ENCODE data around the gene ATXN7.
A peak's percentile ranks its signal among the peaks of the same experiment; 100 is the strongest.

The ATXN7 gene

DNA sequence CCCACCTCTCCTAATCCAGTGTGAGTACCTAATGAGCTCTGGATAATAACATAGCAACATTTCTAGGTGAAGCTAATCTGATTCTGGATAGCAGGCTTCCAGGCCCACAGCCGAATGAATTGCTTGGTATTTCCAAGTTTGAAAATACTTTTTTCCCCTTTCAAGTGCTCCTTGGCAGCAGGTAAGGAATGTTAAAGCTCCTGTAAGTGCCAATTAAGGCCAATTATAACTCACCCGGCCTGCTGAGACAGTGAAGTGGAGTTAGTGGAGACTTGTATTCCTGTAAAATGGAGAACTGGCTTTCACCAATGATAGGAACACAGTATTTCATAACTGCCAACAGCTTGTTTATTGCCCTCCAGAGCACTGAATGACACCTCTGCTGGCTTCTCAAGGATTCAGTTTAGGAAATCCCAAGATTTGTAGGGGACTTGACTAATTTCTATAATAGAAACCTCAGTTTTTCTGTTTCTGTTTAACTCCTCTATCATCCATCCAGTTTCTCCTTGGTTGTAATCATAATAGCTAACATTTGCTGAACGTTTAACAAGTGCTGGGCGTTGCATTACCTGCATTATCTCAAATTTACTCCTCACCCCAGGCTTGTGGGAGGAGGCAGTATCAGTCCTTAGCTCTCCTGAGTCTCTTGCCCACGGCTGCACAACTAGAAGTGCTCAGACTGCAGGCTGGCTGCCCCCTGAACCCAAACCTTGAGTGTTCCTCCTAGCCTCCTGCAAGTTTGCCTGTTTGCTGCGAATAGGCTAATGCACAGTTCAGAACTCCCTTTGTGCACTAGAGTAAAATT lies 101.2 kb downstream of the ATXN7 start:
- no peak for DNase-seq

DNA sequence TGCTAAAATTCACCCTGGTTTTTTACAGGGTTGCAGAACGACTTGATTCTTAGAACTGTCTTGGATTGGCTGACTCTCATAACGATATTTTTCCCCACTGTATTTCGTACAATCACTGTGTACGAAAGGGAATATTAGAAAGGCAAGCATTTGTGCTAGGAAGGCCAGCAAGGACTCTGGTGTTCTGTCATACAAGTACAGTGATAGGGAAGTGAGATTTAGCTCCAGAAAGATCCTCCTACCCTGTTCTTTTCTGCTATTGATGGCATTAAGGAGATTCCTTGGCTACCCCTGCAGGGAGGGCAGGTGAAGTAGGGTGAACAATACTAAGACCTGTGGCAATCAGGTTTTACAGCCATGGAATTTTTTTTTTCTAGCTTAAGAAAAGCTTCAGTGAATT lies 102.3 kb downstream of the ATXN7 start:
- DNase-seq = no peak

DNA sequence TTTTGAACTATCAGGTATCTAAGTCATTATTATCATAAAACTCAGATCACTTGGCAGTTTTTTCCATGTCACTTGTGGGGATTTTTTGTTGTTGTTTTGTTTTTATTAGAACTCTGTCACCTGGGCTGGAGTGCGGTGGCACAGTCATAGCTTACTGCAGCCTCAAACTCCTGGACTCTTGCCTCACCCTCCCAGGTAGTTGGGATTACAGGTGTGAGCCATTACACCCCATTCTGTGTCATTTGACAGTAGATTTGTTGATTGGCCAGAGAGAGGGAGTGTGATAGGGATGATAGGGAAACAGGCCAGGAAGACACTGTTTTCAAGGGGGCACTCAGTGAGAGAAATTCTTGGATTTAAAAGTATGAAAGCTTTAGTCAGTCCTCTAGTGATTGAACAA lies 103.2 kb downstream of the ATXN7 start:
- DNase-seq = no peak

DNA sequence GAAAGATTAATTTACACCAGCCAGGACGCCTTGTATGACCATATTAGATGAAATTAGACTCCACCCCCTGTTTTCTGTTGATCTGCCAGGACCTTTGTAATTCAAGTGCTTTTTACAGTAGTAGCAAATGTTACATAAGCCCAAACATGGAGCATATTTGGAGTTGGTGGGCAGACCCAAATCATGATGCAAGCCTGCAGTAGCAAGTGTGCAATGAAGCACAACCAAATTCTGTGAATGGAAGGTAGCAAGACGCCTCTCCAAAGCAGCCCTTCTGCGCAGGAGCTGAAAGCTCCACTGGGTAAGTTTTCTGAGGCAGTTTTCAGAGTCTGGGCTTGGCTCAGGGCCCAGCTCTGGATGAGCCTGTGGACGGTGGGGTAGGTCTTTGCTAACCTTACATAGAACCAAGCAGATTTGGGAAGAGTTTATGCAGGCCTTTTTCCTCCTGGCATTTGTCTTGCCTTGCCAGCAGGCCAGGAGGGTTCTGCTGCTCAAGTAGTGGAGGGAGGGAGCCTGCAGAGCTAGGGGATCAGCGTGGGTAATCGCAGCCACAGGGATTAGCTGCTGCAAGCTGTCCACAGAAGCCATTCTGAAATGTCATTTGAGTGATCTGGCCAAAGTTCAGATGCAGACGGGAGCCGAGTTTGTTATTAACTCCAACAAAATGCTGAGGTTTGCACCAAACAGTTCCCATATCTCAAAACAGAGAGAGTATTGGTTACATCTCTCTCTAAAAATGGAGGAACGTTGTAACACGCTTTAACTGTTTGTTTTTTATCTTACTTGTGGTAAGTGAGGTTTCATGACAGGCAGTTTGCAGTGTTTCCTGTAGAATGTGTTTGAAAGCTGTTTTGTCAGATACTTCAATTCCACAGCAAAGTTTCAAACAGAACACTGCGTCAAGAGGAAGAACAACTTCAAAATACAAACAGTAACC lies 104.3 kb downstream of the ATXN7 start:
- peak; percentile 76 for DNase-seq

DNA sequence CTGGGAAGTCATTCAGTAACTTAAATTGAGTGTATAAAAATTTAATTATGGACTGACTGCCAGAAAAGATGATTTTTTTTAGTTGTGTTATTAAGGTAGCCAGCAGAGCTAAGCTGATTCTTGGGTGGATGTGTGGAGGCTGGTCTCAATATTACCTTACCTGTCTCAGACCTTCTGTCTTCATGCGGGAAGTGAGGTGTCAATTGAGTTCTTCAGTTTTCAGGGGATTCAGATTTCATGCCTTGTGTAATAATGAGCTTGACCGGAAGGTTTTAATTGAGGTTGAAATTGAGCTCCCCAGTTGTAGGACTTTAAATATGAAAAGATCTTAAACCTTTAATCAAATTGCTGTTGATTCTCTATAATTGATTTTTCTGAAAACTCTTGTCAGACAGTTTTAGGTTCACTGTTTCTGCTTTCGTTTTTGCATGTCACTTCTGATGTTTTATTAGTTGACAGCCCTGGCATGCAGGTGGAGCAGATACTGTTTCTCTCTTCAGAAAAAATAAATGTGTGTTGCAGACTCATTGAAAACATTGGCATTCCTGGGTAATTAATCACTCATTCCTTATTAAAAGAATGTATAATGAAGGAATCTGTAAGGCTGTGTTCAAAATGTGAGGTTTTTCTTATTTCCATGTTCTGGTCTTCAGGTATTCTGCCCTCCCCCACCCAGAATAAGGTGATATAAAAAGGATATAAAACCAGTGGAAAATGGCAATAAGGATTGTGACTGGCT lies 105.1 kb downstream of the ATXN7 start:
- peak; percentile 37 for DNase-seq

DNA sequence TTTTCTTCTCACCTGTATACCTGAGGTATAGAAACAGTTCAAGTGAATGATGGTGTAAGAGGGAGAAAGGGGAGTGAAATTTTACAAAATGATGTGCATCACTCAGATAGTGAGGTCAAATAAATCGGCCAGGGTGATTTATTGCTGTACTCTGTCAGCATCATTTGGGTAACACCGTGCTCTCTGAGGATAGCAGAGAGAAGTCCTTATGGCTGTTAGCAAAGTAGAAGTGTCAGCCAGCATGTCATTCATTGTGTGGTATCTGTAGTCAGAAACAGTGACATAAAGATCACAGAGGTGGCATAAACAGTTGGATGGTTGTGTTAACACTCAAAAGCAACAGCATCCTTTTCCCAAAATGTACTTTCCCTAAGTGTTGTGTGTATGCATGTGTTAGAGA lies 106.2 kb downstream of the ATXN7 start:
- no peak for DNase-seq

DNA sequence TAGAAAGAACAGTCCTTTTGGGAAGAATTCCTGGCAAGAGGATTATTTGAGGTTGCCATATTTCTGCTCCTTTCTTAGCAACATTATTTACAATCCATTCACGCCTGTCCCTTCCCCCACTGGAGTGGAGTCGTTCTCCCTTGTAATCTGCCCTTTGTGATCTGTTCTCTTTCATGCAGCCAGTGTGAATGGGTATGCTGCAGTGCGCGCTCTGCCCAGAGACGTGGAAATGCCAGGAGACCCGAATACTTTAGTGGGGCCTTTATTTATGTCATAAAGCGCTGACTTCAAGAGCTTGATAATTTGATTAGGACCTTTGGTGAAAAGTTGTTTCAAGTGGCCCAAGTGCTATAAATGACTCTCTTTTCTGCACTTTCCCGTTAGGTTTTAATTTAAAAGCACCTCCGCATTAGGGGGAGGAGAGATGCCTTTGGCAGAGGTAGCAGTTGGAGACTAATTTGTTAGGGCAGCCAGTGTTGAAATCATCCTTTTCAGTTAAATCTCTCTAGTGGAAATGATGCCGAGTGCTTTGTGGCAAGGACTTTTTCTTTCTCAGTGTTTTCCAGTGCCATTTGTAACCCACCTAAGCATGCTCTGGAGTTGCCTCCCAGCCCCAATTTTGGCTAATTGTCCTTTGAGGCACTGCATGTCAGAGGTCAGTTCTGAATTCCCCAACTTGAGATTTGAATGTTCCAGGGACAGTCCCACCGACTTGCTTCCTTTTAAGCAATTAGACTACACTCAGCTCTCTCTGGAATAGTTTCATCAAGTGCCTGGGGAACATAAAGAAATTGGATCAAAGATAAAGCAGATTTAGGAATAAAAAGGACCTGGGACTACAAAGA lies 107.2 kb downstream of the ATXN7 start:
- no peak for DNase-seq

DNA sequence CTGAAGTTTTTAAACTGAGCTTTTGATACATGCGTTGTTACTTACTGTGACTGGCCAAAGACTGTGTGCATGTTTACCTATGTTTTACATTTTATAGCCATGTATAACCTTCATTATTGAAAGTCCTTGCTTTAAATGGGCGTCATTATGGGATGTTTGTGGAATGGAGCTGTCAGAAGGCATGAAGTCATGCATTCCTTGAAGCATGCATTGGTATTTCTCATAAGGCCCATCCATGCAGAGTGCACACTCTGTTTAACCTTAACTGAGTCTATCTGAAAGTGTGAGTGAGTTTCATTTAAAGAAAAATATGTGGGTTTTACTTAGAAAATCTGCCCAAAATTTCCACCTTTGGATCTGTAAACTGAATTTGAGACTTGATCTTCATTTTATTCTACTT lies 108.5 kb downstream of the ATXN7 start:
- no peak for DNase-seq

DNA sequence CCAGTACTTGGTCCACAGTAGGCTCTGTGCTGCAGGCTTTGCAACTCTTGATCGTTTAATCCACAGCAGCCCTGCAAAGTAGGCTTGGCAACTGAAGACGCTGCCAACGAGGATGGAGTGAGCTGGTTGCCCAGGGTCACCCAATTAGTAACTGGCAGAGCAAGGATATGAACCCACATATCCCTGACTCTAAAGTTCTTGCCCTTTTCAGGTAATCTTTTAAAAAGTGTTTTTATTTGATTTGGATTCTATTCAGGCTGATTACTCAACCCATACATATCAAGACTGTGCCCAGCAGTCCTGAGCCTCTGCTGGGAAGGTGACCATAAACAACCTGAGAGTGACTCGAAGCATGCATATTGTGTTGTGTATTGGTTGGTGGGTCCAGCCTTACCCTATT lies 109.3 kb downstream of the ATXN7 start:
- no peak for DNase-seq

DNA sequence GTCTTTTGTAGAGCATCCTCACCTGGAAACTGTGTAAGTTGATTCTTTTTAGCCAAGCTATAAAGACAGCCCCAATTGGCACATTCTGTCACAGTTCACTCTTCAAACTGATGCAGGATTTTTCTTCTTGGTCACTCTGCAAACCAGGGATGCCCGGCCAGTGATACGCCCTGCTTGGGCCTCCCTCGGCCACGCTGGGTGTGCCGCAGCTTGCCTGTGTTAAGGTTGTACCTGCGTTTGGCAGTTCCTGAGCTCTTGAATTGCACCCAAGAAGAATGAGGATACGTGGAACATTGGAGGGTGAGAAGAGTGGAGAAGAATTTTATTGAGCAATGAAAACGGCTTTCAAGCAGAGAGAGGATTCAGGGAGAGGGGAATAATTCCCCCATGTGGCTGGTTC lies 109.7 kb downstream of the ATXN7 start:
- no peak for DNase-seq

DNA sequence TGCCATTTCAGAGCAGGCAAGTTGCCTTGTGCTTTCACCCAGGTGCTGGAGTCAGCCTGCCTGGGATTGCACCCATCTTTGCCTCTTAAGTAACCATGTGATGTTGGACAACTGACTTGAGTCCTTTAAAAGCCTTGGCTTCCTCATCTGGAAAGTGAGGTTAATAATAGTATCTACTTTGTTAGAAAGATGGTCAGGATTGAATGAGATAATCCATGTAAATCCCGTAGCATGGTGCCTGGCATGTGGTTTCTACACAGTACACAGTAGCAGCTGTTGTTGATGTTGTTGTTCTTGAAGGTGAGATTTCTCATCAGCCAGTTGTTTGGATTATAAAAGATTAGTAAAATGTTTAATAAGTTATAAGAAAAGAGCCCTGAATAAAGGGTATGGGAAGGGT lies 110.8 kb downstream of the ATXN7 start:
- no peak for DNase-seq

DNA sequence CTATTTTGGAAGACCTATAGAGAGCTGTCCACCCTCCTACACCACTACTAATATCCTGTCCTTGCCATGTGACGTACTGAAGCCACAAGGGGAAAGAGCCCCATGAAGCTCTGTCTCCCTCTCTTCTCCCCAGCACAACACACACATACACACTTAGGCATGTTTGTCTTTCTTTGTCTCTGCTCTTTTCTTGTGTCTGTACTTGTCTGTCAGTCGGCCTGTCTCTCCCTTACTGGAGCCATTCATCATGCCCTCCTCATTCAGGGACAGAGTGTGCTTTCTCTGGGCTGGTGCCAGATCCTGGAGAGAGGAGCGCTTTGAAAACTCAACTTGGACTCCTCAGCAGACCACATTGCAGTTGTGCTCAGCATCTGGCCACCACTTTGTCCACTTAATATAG lies 112.1 kb downstream of the ATXN7 start:
- no peak for DNase-seq

DNA sequence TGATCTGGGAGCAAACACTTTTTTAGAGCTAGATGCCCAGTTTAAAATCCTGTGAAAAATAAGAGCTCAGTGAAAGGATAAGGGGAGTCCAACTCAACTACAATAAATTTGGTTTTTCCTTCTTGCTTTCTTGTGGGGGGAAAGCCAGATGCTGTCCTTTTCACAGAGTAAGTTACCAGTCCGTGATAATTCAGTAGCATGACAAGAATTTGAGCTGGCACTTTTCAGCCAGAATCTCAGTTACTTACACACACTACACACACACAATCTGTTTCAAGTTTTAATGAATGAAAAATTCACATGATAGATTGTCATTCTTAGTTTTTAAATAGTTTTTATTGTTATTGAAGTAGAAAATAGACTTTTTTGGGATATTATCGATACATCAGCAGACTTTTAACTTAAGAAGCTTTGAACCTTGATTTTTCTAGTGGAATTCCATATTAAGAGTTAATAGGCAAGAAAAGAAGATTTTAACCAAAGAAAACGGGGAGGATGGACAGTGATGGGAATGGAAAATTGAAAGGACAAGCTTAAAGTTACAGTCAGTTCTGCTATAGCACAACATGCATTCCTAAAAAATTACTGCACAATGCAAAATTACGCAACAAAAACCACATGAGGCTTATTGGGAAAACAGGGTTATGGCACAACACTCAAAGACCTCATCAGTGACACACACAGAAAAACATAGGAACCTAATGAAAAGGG lies 112.6 kb downstream of the ATXN7 start:
- DNase-seq = no peak

DNA sequence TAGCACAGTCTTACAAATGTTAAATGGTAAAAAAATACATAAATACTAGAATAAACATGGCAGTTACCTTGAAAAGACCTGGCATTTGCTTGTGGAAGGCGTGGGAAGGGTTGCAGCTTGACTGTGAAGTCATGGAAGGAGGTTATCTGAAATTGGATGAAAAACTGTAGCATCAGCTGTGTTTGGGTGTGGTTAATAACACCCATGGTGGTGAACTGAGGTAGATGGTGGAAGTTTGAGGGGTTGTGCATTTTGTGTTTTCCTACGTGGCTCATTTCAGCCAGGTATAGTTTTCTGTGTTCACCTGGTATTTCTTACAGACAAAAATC lies 113.2 kb downstream of the ATXN7 start:
- no peak for DNase-seq

DNA sequence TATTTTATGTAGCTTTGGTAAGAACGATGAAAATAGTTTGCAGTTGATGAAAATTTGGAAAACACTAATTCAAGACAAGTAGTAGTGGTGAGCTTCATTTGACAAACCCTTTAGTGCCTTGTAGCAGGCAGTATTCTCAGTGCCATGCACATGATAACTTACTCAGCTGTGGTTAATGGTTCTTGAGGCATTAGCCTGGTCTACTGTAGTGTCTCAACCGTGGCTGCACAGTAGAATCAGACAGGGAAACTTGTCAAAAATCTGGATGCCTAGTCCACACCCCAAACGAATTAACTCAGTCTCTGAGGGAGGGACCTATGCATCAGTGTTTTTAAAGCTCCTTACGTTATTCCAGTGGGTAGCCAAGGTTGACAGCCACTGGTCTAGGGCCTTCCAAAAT lies 114.2 kb downstream of the ATXN7 start:
- no peak for DNase-seq

DNA sequence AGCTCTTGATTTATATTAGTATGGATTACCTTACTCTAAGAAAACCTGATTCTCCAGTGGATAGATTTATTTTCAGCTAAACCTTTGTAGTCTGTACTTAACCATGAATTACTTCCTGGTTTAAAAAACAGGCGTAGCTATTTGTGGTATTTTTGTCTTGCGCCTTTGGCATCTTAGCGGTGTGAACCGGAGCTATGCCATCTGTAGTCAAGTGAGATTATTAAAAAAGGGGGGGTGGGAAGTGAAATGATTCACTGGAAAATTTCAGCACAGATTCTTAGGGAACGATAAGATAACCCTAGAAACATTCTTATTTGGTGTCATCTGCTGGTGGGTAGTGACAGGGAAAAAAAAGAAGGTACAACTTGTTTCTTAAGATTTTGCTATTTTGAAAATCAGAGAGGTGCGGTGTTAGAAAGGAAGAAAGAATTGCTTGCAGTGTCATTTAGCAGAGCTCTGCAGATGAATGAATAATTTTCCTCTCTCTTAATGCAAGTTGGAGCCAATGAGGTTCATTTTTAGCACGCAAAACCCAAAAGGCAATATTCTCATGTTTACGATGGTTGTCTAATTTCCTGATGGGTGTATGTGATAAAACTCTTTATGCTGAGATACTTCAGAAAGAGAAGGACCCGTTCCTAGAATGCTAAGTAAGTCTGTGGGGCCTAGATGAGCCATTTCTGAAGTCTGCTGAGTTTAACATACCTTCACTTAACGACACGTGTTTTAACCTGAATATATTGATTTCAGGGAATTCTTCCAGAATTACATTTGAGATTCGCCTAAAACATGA lies 115.6 kb downstream of the ATXN7 start:
- peak; percentile 67 for DNase-seq

DNA sequence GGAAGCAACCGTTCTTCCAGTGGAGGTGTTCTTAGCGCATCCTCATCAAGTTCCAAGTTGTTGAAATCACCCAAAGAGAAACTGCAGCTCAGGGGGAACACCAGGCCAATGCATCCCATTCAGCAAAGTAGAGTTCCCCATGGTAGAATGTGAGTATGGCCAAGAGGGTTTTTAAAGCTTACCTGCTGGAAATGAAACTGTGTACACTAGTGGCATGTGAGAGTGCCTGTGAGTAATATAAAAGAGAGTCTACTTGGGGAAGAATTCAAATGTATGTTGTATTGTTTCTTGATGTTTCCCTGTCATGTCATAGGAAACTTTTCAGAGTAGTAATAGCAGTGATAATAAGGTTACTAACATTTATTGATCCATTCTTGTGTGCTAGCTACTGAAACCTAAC lies 116.4 kb downstream of the ATXN7 start:
- DNase-seq = no peak

DNA sequence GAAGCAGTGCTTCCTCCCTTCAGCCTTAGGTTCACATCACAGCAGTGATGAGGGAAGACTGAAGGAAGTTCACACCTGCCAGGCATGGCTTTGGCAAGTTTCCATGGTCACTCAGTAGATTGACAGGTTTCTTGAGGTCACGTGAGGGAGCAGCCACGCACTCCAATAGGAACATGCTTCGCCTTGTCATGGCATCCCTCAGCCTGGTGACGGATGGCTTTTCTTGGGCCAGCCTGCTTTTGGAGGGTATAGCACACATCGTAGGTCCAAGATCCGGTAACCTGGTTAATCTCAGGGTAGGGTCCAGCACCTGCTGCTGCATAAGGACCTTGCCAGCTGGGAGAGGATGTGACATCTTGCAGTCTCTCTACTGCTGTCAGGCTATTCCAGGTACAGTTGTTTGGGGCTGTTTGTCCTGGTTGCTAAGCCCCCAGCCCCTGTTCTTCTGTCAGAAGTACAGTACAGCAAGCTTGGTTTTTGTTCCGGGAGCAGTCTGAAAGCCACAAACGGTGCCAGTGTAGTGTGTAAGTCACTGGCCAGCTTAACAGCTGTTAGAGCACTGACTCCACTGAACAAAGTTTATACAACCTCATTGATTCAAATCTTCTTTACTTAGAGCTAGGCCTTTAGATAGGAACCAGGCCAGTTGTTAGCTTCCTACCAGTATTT lies 117.3 kb downstream of the ATXN7 start:
- DNase-seq = peak; percentile 36

DNA sequence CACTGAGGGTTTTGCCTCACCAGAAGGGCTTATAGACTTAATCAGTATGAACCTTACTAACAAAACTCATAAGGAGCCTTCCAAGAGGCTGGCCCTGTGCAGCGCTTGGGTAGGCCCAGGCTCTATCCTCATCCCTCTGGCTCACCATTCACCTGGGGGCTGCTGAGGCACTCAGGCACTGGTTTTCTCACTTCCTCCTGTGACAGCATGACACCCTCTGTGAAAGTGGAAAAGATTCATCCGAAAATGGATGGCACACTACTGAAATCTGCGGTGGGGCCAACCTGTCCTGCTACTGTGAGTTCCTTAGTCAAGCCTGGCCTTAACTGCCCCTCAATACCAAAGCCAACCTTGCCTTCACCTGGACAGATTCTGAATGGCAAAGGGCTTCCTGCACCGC lies 118.3 kb downstream of the ATXN7 start:
- DNase-seq = no peak

DNA sequence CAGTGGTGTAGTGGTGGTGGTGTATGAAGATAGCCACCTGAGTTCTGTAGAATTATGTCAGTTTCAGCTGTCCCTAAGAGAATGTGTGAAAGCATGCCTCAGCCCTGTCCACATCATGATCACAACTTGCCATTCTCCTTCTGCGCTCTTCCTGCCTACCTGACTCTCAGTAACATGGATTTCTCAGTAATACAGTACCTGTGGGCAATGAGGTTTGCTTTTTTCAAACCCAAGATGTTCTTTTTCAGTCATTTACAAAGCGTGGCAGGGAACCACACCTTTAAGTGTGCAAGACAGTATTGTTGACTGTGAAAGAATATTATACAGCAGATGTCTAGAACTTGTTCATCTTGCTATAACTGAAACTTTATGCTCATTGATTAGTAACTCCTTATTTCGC lies 120.7 kb downstream of the ATXN7 start:
- DNase-seq = no peak

DNA sequence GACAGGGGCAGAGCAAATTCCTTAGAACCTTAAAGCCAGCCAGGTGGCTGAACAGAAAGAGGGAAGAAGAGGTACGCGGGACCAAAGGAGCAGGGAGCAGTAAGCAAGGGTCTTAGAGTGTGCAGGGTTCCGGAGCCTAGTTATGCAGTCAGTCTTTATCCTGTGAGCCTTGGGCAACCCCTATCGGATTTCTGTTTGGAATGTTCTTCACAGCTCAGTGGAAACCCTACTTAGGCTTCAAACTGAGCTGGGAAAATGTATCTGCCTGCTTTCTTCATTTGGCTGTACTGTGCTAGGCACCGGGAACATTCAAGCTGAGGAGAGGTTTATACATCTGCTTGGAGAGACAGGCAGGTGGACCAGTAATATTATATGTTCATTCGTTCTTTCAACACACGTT lies 122.5 kb downstream of the ATXN7 start:
- no peak for DNase-seq

All from CD4-positive, alpha-beta T cell treated with Interleukin-12 subunit alpha and Interleukin-12 subunit beta, for 1 hour (primary cell).